ENCODE measurements around the gene GPR83. TPM values are rescaled to one million over a fixed set of nuclear protein-coding genes. Genes with fewer than 3 reads are reported as not detected.

The GPR83 gene
- total and polyA plus RNA-seq, 7 donors, result 0.10 to 0.55 (median 0.41) TPM; not detected in 2

DNA sequence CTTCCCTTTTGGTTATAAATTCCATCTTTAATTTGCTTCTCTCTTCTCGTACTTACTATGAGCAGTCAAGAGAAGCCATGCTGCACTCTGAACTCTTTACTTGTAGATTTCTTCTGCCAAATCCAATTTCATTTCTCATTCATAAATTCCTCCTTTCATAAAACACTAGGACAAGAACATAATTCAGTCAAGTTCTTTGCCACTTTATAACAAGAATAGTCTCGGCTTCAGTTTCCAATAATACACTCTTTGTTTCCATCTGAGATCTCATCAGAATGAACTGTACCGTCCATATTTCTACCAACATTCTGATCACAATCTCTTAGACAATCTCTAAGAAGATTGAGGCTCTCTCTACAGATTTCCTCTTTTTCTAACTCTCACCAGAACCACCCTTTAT, 71.7 kb downstream of the GPR83 start:
- intact Hi-C loops (cut with DNase I), result no loop called here
- H3K27ac ChIP-seq, result no peak overlapping the region

GRCh38 chr11:94328587-94329080, 72.6 kb downstream of the GPR83 start:
- Histone ChIP-seq H3K27ac (no peak overlapping the region), H3K9me3 (no peaks in the 10 kb centered on the region), H3K4me3 (no peak overlapping the region), H3K36me3 (no peaks in the 10 kb centered on the region), H3K4me1 (peaks cover 0 to 22% (median 11%) of the 10 kb centered on the region in 4 donors), H3K27me3 (no peaks in the 10 kb centered on the region)
- no peak for DNase-seq
- no peak for TF ChIP-seq POLR2AphosphoS5 (IDR thresholded peaks at IDR 0.05)
- no peak for TF ChIP-seq EP300 (IDR thresholded peaks at IDR 0.05)
- no peak for TF ChIP-seq CTCF (IDR thresholded peaks at IDR 0.05)
- intact Hi-C loops (cut with DNase I), result no loop called here
- 70 to 79% methylated on average over 6 of the region's 6 CpGs for WGBS, 2 donors

More for the DNA sequence above, 71.7 kb downstream of the GPR83 start:
- DNase-seq, result no peak
- Histone ChIP-seq H3K36me3 (no peaks in the 10 kb centered on the region), H3K27me3 (no peaks in the 10 kb centered on the region), H3K4me3 (no peak overlapping the region), H3K4me1 (peaks cover 0 to 22% (median 11%) of the 10 kb centered on the region in 4 donors), H3K9me3 (no peaks in the 10 kb centered on the region)
- 83 to 85% methylated on average over 3 of the region's 3 CpGs for WGBS, 2 donors
- no peak for TF ChIP-seq POLR2A (IDR thresholded peaks at IDR 0.05)

Other genes with a start within 250 kb of the GPR83 start
- gene IZUMO1R, start 96.8 kb downstream of the GPR83 start, total RNA-seq, result not detected
- gene IZUMO1R, start 96.8 kb downstream of the GPR83 start, polyA plus RNA-seq, result not detected
- gene MRE11, start 92.4 kb upstream of the GPR83 start, total RNA-seq, result 10 to 100 TPM; 12.5 to 26.6 (median 16.3) TPM
- 1 to 10 TPM; 2.4 to 6.7 (median 2.8) TPM for gene MRE11, start 92.4 kb upstream of the GPR83 start, polyA plus RNA-seq
- gene ANKRD49, start 92.6 kb upstream of the GPR83 start, total RNA-seq, result 10 to 100 TPM; 19.3 to 27.7 (median 23.4) TPM
- 10 to 100 TPM; 14.6 to 15.3 (median 15.0) TPM for gene ANKRD49, start 92.6 kb upstream of the GPR83 start, polyA plus RNA-seq
- not detected for gene C11orf97, start 111.0 kb upstream of the GPR83 start, total RNA-seq
- not detected for gene C11orf97, start 111.0 kb upstream of the GPR83 start, polyA plus RNA-seq
- gene FUT4, start 142.5 kb upstream of the GPR83 start, total RNA-seq, result 1 to 10 TPM; 5.6 to 8.4 (median 7.4) TPM
- gene FUT4, start 142.5 kb upstream of the GPR83 start, polyA plus RNA-seq, result 1 to 10 TPM; 3.5 to 9.1 (median 4.8) TPM
- 1 to 10 TPM; 3.5 to 8.1 (median 4.6) TPM for gene PIWIL4, start 165.9 kb upstream of the GPR83 start, total RNA-seq
- gene PIWIL4, start 165.9 kb upstream of the GPR83 start, polyA plus RNA-seq, result 1 to 10 TPM; 3.5 to 5.4 (median 3.9) TPM

Data from sigmoid colon (tissue), 7 donors.